HG02571 (cell line): Measurements from ENCODE around the gene GPC6.

ENCODE experiments used
- ATAC-seq: cut with Tn5 transposase; IDR thresholded peaks from one replicate; pipeline ENCODE4 v1.9.1; 2021; ENCODE audit warnings: mild to moderate bottlenecking, moderate library complexity; ENCODE audit not compliant: unreplicated experiment

The GPC6 gene

DNA sequence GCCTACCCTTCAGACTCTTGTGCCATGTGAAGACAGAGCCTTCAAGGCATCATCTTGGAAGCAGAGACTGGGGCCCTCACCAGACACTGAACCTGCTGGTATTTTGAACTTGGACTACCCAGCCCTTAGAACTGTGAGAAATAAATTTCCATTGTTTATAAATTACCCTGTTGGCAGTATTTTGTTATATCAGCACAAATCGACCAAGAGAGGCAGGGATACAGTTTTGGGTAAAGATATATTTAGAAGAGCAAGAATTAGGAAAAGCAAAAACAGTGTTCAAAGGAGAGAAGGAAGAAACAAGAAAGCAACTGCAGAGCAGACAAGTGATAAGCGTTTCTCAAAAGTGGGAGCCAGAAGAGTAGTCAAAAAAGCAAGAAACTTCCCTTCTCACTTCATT, 652.1 kb downstream of the GPC6 start:
- ATAC-seq: no peak

DNA sequence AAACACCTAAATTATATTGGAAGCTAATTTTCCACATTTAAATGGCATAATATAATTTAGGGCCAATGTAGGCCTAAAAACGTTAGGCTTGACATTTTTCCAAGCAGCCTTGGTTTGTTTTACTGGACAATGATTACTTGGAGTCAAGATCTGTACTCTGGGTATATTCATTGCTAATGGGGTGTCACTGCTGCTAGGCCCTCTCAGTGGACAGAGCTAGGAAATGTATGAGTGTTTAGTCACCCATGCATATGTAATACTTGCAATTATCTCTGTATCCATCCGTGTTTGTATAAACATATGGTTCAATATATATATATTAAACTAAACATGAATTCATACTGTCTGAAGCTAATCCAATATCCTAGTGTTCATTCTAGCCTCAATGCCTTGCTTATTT, 654.8 kb downstream of the GPC6 start:
- ATAC-seq: no peak

DNA sequence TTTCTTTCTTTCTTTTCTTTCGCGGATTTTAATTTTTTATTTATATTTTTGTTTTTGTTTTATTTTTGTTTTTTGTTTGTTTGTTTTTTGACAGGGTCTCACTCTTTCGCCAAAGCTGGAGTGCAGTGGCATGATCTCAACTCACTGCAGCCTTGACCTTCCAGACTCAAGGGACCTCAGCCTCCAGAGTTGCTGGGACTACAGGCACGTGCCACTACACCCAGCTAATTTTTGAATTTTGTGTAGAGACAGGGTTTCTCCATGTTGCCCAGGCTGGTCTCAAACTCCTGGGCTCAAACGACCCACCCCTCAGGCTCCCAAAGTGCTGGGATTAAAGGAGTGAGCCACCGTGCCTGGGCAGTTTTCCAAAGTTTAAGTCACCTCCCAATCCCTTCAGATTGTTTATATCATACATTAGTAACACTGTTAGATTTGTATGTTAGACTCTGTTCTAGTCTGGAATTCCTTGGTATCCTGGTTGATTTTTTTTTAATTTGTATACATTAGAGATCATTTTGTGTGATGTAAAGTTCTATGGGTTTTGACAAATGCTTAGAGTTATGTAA, 655.6 kb downstream of the GPC6 start:
- no peak for ATAC-seq

DNA sequence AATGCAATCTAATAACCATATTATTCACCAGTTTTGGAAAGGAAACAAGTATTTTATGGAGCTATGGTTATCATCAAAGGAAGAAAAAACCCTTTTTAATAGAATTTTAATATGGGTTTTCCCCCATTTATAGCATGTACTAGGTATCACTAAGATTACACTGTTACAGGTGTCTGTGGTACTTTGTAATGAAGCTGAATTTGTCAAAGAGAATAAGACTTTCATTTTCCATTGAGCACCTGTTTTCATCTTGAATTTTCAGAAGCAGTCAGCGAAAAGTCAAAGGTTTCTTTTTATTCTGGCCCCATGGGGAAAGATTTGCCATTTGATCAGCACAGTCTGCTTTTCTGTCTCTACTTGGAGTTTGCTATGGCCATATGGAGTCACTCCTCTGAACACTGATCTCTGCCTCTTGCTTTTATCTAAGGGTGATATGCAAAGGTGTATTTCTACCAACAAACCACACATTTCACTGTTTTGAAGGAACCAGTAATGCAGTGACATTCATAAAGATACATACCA, 662.9 kb downstream of the GPC6 start:
- no peak for ATAC-seq

DNA sequence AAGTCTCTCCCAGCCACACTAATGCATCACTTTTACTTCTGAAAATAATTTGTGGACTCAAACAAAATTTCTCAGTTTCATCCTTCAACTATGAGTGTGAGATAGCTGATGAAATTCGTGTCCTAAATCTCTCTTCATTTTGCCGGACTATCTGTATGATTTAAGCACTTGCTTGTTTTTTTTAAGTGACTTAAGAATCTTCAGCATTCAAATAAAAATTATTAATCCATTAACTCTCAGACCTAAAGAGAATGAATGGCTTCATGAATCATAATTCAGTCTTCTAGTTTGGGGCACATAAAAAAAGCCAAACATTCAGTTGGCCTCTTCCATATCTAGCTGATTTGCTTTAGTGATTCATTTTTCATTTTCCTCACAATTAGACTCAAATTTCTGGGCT, 673.4 kb downstream of the GPC6 start:
- ATAC-seq: no peak

DNA sequence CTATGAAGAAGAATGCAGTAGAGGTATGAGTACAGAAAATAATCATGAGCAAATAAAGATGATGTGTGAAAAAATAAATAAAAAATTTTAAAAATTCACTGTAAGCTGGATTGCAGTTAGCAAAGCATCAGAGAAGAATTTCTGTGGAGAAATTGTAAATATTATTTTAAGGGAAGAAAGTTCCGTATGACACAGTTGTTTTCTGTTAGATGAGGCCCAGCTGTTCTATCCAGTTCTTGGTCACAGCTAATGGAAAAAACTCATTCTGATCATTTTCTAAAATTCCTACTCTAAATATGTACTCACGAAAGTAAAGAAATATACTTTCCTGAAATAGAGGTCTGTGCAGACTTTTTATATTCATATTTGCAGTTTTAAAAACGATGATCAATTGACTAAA, 674.1 kb downstream of the GPC6 start:
- ATAC-seq: no peak

DNA sequence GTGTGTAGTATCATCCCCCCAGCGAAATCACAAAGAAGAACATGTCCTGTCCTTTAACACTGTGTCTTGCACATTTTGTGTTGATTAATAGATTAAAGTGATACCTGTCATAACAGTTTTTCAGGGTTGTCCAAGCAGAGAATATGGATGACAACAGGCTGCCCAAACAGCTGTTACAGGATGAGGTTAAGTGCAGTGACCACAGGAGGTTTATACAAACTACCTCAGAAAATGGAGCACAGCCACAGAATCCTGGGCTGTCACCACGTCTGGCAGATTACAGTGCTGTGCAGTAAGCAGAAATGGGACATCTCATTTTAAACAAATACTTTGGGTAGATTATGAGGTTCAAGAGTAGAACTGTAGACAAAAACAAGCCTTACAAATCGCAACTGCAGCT, 677.3 kb downstream of the GPC6 start:
- no peak for ATAC-seq

DNA sequence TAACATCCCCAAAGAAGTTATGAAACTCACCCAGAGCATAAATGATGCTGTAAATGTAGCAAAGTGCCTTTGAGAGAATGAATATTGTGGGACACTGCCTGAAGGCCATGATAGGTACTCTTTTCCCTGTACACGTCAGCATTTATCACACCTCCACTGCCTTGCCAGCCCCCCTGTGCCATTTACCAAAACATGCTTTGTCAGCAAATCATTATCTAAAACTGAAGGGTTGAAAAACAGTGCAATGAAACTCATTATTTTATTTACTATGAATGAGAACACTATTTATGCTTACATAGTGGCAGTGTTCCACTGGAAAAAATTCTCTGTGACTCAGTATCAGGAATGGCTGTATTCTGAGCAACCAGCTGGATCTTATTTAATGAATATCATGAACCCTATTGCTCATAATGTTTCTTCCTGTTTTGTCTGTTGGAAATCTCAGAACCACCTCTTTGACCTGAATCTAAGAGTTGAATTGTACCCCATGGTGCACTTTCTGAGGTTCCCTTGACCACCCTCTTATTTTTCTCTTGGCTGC, 688.7 kb downstream of the GPC6 start:
- no peak for ATAC-seq

DNA sequence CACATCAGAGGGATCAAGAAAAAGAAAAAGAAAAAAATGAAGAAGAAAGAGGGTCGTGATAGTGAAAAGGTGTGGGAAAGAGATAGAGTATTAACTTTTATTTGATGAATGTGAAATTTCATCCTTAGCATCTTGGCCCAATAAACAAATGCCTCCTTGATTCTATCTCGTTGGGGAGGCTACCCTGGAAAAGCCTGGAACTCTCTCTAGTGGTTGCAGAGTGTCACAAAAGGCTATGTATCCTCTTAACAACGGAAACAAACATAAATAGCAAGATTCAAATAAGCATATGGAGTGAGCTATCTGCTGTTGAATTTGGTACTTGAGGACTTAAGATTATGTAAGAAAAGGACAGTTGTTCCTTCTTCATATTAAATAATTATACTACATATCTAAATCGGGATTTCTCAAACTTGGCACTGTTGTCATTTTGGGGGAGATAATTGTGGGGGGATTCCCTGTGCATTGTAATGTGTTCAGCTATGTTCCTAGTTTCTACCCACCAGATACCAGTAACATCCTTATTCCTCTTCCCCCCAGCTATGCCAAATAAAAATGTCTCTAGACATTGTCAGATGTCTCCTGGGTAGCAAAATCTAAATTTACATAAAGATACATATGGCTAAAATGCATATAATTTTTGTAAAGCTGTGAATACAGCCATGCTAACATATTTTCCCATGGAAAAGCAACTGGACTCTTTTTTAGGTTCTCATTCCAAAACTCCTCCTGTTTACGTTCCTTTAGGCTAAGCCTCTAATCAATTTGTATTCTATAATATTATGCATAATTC, 695.7 kb downstream of the GPC6 start:
- ATAC-seq: no peak

DNA sequence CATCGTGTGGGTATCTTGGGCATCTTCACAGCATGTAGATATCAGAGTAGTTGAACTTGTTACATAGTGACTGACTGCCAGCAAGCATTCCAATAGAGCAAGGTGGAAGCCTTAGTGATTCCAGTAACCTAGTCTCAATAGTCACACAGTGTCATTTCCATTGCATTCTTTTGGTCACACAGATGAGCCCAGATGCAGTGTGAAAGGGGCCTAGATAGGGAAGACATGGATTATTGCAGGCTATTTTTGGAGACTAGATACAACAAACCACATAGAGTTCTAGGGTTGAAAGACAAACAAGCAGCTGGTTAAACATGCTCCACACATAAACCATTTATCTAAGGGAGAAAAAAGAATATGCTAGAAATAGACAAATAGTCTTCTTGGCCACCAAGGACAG, 699.4 kb downstream of the GPC6 start:
- no peak for ATAC-seq

DNA sequence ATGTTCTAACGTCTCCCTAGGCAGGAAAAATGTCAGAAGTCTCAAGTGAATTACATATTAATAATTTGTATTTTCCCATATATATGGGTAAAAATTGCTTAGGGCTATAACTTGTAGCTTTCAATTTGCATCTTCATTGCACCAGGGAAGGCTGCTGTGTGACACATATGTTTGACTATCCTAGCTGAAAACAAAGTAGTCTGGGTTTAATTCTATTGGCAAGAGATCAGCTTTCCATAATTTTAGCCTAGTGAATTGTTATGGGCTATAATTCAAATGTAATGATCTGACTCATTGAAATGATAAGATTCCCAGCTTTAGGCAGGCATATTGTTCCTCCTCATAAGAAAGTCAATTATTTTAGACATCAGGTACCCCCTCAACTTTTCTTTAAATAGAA, 699.8 kb downstream of the GPC6 start:
- ATAC-seq: no peak

DNA sequence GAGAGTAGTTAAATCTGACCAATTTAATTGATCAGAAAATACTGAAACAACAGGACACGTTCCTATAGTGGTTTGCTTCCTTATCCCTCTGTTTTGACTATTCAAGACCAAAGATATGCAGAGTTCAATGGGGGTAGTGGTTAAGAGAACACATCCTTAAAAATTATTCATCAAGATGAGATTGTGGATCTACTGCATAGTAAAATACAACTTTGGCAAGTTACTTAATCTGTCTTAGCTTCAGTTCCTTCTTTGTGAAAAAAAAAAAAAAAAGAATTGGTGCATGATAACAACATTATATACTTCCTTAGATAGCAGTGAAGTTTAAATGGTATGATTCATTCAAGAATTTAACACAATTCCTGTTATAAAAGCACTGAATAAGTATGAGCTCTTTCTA, 700.8 kb downstream of the GPC6 start:
- ATAC-seq: no peak

DNA sequence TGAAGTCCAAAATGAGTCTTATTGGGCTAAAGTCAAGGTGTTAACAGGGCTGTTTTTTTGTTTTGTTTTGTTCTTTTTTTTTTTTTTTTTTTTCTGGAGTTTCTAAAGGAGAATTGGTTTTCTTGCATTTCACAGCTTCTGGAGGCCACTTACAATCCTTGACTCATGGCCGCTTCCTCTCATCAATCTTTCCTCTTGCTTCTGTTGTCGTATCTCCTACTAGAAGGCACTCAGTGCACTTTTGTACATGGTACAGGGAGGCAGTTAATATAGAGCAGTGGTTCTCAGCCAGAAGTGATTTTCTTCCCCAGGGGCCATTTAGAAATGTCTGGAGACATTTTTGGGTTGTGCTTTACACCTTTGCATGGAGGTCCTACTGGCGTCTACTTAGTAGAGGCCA, 706.3 kb downstream of the GPC6 start:
- ATAC-seq: no peak

DNA sequence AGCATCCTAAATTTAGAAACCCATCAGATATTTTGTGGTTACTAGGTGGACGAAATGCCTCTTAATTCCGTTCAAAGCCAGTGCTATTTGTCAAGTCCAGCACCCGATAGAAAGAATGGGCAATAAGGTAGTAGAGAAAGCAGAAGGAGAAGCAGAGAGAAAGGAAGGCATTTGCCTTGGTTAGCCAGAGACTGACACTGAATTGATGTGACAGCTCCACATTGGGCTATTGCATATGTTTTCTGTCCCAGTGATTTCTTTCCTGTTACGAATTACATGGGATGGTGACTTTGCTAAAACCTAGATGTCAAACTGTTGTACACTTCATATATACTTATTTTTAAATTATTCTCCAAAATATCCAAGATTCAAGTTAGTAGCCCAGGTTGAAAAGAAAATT, 710.3 kb downstream of the GPC6 start:
- ATAC-seq: no peak

DNA sequence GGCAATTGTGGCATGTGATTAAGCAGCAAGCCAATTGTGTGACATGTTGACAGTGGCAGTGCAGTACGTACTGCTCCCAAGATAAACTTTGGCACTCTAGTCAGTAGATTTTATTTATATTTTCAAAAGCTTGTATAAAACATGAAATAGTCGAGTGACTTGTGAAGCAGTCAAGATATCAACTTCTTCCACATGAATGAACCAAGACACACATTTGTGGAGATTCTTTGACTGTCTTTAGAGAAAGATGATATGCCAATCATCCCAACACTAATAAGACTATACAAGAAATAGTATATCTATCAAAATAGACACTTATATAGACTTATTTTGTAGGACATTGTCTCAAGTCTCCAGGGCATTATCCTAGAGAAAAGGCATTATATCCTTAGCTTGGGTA, 714.8 kb downstream of the GPC6 start:
- no peak for ATAC-seq

DNA sequence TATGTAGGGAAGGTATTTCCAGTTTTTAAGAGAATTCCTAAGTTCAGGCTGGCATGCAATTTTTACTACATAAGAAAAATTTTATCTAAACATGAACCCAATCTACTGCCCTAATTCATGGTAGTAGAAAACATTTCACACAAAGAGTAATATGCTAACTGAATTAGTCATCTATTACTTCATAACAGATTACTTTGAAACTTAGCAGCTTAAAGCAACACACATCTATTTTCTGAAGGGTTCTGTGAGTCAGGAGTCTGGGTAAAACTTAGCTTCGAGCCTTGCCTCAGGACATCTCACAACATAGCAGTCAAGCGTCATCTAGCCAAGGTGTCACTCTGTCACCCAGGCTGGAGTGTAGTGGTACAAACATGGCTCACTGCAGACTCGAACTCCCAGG, 715.4 kb downstream of the GPC6 start:
- ATAC-seq: no peak

DNA sequence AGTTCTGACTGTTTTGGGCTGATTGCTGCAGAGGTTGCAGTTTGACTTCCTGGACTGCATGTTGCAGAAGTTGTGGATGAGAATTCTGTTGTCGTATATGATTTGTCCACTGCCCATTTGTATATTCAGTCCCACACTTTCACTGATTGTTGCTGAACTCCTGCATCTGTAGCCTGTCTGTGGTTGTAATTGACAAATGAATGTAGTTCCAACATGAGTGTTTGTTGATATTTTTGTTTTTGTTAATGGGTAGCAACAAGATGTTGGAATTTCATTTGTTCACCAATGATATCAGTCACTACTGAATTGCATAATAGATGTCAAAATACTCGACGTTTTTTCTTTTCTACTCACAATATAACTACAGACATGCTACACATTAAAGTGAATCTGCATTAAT, 719.0 kb downstream of the GPC6 start:
- no peak for ATAC-seq

DNA sequence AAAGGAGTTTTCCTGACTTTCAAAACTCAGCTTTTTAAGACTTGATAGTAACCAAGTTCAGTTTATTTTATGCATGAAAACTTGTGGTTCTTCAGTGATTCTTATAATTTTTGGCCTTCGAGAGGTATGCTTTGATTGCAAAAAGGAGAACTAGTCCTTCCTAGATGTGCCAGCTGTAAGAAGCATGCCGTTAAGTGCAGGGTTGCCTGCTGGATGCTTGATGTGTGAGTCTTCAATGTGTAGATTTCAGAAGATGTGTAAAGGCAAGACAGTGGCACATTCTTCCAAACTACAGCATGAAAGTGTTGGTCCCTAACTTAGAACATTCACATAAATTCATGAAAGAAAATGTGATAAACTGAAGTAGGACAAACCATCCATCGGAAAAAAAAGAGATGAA, 720.4 kb downstream of the GPC6 start:
- no peak for ATAC-seq

DNA sequence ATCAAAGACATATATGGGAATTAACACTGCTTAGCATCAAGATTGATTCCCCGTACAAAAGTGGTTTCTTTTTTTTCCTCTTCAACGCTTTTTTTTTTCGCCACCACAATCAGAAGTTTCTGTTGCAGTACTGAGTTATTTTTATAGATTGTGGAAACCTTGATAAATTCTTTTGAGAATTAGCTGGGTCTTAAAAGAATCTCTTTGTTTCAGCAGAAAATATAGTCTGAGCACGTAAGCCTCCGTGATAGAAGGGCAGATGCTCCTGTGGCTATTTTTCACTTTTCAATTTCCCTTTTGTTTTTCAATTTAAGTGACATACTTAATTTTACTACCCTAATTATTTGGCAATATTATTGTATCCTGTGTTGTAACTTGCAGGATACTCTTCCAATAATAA, 721.0 kb downstream of the GPC6 start:
- no peak for ATAC-seq

DNA sequence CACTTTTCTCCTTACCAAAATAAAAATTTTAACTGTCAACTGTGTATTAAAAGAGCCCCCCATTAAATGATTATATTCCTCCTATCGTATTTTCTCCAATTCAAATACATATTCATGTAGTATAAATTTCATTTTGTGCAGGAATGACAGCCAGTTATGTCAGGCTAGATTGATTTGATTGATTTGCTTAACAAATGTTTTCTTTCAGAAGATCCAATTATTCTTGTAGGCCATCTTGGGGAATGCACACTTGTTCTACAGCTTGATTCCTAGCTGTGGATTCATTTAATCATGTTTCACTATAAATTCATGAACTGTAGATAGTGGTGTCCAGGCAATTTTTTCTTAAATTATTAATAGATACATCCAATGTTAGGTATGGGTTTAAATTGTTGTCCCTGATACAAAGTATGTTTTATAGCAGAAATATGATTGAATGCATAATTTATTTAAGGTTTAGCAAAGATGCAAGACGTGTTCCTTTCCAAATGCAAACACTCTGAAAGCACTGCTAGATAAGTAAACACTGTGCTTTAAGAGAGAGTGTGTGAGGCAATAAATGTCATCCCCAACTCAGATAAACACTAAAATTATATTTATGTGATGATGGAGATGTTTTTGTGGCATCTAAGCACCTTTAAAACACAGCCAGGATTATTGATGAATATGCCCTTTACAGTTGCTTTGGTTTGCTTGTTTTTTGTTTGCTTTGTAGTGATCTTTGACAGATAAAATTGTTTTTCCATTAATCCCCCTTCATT, 721.7 kb downstream of the GPC6 start:
- ATAC-seq: no peak

DNA sequence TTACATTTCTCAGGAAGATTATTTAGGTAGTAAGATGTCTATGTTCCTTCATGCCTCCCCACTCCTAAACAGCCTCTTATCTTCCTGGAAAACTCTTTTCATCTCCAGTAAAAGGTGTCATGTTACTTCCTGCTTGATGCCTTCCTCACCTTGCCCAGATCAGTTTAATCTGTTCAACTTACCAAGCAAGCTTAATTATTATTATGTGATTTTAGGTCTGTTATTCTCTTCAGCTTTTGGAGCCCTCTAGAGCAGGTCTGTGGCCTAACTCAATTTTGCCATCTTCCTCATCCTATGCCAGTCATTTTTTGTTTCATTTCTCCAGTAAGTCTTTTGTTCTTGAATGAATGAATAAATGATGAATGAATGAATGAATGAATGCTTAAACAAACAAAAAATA, 724.5 kb downstream of the GPC6 start:
- ATAC-seq: no peak

DNA sequence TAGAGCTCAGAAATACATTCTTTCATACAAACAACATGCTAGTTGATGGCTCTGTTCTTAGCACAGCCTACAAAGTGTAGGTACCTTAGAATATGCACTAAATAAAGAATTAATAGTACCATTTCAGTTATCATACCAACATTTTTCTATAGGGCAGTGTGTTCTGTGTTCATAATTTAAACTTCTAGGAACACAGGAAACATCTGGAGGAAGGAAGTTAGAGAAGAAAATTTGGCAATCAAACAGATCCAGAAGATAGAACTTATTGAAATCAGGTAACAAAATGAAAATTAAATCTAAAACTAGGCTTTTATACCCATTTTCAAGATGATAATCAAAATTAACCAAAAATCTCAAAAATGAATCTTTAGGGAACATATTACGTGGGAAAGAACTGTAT, 725.3 kb downstream of the GPC6 start:
- no peak for ATAC-seq
